22Rv1 (cell line): ENCODE results near the gene CSF1R.

Source experiments
- H3K27ac ChIP-seq: fragments of 450-650 bp; 2 replicates; pipeline ENCODE4 v1.5.1; 2017
- CTCF ChIP-seq: fragments of 450-650 bp; IDR thresholded peaks from 2 replicates; pipeline ENCODE4 v1.5.1; 2017; ENCODE audit warnings: mild to moderate bottlenecking
- ZFX ChIP-seq: fragments of 450-650 bp; IDR thresholded peaks from 2 replicates; pipeline ENCODE4 v1.6.1; 2017; ENCODE audit warnings: antibody characterized with exemption, borderline replicate concordance

The CSF1R gene

GRCh38 chr5:150119421-150120061 is 33.2 kb upstream of the CSF1R start:
- H3K27ac ChIP-seq: no peak overlapping the region
- TF ChIP-seq ZFX (no peak), CTCF (no peak)

- no peak for TF ChIP-seq CTCF
- TF ChIP-seq ZFX: no peak
These were observed 32.3 kb upstream of the CSF1R start for GRCh38 chr5:150118561-150119229.

GRCh38 chr5:150117945-150118560 is 31.7 kb upstream of the CSF1R start:
- TF ChIP-seq CTCF (no peak), ZFX (no peak)

More at GRCh38 chr5:150118561-150119229, 32.3 kb upstream of the CSF1R start:
- no peak overlapping the region for H3K27ac ChIP-seq

GRCh38 chr5:150116667-150117400 is 30.5 kb upstream of the CSF1R start:
- TF ChIP-seq CTCF (no peak), ZFX (no peak)
- no peak overlapping the region for H3K27ac ChIP-seq

More at GRCh38 chr5:150117945-150118560, 31.7 kb upstream of the CSF1R start:
- no peak overlapping the region for H3K27ac ChIP-seq

GRCh38 chr5:150114773-150115408 is 28.5 kb upstream of the CSF1R start:
- TF ChIP-seq ZFX (no peak), CTCF (no peak)
- H3K27ac ChIP-seq: no peak overlapping the region

- TF ChIP-seq ZFX (no peak), CTCF (no peak)
- no peak overlapping the region for H3K27ac ChIP-seq
These were observed 27.8 kb upstream of the CSF1R start for GRCh38 chr5:150114102-150114641.
